ENCODE results near the gene CCDC148.
"Not testable (repeated sequence)": the region's sequence is repeated elsewhere in the genome, so short reads cannot be mapped to it uniquely, and the experiment has no call there.

CCDC148 gene

DNA sequence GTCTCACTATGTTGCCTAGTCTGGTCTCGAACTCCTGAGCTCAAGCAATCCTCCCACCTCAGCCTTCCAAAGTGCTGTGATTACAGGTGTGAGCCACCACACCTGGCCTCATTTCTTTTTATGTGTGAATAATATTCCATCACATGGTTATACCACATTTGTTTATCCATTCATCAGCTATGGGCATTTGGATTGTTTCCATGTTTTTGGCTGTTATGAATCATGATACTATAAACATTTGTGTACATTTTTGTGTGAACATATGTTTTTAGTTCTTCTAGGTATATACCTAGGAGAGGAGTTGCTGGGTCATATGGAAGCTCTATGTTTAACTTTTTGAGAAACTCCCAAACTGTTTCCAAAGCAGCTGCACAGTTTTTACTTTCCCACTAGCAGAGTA, 24.6 kb upstream of the CCDC148 start:
- DNase-seq (ENCODE audit: low read depth), result no peak

DNA sequence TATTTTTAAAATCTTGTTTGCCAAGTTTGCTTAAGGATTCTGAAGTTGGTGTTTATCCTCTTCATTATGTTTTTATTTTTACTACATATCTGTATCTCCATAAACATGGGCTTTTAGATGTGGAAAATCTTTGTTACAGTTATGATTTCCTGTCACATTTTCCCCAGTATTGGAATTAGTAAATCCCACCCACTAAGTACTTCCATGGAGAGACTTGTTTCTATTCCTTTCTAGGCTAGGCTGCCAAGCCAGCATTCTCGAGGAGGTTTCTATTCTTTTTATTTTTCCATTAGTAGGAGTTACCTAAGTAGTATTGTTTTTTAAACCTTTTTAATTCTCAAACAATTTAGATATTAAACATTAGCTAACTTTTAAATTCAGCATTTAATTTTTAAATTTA, 22.3 kb upstream of the CCDC148 start:
- DNase-seq (ENCODE audit: low read depth), result no peak

DNA sequence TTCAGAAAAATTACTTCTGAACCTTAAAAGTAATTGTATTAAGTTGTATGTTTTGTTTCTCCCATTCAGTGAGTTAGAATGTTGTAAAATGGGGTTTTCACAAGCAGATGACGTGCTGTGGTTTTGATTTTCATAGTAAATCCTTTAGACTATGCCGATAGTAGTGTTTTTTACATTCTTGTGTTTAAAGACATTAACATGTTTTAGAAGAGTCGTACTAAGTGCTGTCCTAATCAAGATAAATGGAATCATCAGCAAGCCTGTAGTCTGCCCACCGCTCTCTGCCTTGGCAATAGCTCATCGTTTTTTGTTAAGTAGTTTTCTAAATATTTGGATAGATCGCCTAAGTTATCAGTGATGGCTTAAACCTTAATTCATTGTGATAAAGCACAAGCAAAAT, 21.7 kb upstream of the CCDC148 start:
- no peak for DNase-seq (ENCODE audit: low read depth)

DNA sequence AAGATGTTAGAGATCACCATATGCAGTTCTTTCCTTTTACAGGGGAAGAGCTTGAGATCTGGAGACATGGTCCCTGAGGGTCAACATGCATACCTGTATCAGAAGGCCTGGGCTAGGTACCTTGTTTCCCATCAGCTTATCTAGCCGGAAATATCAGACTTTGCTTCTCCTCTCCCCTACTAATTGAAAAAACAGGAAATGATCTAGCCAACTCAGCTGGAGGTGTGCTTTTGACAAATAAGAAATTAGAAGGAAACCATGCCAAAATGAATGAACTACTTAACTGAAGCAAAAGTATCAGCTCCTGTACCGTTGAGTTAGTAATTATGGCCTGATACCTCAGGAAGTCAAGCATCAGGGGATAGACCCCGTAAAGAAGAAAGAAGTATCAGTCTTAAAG, 20.6 kb upstream of the CCDC148 start:
- DNase-seq (ENCODE audit: low read depth), result no peak

DNA sequence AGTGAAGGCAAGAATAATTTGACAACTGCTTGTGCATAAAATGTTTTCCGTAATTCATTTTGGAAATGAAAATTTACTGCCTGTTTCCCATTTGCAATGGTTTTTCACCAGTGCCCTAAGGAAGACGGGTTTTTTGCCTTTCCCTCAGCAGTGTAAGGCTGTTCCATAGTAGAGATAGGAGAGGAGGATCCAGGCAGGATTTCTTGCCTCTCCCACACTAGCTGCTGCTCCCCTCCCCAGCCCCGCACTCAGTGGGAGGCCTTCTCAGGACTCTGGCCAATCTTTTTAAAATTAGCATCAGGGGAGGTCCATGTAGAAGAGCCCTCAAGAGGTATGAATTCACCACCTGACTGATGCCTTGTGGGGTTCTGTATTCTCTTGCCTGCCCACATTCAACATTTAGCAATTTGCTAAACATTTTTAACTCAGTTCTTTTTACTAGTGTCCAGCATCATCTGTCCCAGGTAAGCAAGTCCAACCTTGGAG, 18.0 kb upstream of the CCDC148 start:
- not testable (repeated sequence) for DNase-seq (ENCODE audit: low read depth)

DNA sequence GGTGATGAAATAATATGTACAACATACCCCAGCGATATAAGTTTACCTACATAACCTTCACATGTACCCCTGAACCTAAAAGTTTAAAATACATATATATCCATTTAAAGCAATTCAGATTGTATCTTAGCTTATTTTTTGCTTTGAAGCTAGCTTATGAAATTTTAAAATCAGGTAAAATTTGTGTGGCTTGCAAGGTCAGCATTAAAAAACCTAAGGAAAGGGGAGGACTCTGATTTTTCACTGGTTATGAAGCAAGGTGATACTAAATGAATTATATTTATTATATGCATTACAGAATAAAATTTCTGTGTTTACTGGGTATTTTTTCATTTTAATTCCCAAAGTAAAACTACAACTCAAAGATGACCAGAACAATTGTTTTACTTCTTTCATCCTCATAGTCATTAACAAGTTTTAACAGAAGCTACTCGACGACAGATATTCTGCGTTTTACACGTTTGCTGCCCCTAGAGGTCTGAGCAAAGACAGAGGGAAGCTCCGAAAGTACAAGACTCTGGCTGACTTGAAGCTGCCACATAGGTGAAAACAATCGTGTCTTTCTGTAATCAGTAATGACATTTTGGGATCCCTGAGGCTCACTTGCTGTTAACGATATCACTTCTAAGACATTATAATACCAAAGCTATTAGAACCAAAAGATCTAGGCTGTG, 17.3 kb upstream of the CCDC148 start:
- no peak for DNase-seq (ENCODE audit: low read depth)

DNA sequence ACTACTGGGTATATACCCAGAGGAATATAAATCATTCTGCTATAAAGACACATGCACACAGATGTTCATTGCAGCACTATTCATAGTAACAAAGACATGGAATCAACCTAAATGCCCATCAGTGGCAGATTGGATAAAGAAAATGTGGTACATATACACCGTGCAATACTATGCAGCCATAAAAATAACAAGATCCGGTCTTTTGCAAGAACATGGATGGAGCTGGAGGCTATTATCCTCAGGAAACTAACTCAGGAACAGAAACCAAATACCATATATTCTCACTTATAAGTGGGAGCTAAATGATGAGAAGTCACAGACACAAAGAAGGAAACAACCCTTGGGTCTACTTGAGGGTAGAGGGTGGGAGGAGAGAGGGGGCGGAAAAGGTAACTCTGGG, 16.7 kb upstream of the CCDC148 start:
- not testable (repeated sequence) for DNase-seq (ENCODE audit: low read depth)

DNA sequence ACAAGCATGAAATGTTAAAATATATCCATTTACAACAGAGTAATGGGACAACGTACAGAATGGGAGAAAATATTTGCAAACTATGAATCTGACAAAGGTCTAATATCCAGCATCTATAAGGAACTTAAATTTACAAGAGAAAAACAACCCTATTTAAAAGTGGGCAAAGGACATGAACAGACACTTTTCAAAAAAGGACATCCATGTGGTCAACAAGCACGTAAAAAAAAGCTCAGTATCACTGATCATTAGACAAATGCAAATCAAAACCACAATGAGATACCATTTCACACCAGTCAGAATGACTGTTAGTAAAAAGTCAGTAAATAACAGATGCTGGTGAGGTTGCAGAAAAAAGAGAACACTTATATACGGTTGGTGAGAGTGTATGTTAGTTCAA, 16.3 kb upstream of the CCDC148 start:
- not testable (repeated sequence) for DNase-seq (ENCODE audit: low read depth)

DNA sequence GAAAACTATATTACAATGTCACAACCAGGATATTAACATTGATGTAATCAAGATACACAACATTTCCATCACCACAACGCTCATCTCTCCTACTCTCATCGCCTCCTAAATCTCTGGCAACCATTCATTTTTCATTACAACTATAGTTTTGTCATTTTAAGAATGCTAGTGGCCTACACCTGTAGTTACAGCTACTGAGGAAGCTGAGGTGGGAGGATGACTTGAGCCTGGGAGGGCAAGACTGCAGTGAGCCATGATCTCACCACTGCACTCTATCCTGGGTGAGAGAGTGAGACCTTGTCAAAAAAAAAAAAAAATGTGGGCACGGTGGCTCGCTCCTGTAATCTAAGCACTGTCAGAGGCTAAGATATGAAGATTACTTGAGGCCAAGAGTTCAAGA, 10.7 kb upstream of the CCDC148 start:
- no peak for DNase-seq (ENCODE audit: low read depth)

DNA sequence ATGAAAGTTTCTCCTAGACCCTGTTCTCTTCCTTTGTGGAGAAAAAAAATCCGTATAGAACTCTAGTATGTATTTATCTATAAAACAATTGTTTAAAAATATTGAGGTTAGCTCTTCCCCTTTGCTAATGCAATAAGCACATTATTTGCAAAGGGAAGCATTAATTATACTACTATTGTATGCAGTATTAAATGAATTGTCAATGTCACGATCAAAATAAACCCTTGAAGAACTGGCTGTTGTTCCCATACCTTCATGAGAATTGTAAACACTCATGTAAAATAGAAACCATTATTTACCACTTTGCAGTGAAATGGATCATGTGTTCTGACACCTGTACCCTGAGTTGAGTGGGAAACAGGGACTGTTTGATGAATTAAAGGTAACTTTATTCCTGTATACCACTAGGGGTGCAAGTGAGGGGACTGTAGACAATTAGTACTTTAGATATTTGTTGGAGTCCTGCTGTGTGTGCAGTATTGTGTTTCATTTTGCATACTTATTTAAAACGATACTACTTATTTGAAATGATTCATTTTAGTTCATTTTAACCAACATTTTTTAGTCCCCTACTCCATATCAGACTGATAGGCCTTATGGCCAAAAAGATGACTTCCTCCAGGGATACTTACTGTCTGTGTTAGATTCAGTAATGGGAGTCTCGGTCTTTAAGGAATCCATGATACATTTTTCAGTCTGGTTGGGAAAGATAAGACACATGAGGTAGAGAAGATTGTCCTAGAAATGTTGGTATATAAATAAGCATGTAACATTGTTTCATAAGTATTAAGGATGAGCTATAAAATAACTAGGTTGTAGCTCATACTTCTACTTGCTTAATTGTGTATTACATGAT, 8.1 kb upstream of the CCDC148 start:
- DNase-seq (ENCODE audit: low read depth), result no peak

DNA sequence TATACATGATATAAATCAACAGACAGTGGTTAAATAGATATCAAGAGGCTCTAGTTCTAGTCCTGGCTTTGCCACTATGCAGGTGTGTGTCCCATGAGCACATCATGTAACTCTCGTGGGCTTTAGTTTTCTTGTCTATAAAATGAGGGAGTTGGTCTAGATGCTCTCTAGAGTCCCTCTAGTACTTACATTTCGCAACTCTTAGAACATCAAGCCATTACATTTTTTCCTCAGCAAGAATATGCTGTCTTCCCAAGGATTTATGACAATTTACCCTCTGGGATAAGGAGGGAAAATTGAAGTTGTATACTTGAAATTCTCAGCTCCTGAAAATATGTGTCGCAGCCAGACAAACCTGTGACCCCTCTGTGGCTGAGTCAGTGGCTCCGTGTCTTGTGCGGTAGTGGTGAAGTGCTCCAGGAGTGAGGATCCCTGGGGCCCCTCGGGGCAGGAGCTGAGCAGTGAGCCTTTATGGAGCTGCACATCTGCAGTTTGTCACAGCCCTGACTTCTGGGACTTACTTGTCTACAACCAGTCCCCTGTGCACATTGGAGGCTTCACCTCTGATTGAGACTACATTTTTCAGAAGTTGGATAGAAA, 7.0 kb upstream of the CCDC148 start:
- no peak for DNase-seq (ENCODE audit: low read depth)

DNA sequence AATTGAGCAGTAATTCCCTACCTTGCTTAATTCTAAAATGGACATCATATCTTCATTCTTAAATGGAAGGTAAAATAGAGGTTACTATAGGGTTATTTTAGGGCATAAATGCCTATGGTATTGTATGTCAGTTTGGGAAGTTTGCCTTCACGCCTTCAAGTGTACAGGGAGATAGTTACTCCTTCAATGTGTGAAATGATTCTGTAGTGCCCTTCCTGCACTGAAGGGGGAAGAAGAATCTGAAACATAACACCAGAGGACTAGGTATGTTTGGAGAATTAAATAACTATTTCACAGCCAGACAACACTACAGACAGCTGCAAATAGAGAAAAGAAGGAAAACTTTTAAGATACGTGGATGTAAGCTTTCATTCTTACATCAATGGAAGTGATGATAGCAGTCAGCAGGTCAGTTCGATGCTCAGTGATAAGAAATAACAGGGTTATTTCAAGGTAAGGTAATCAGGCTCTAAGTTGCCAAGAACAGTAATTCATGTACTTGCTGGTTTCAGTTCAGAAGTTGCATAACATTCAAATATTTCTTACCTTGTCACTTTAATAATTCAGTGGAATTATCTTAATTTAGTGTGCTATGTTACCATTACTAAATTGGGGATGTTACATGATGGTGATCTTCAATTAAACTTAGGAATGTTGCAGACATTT, 4.2 kb upstream of the CCDC148 start:
- DNase-seq (ENCODE audit: low read depth), result no peak

DNA sequence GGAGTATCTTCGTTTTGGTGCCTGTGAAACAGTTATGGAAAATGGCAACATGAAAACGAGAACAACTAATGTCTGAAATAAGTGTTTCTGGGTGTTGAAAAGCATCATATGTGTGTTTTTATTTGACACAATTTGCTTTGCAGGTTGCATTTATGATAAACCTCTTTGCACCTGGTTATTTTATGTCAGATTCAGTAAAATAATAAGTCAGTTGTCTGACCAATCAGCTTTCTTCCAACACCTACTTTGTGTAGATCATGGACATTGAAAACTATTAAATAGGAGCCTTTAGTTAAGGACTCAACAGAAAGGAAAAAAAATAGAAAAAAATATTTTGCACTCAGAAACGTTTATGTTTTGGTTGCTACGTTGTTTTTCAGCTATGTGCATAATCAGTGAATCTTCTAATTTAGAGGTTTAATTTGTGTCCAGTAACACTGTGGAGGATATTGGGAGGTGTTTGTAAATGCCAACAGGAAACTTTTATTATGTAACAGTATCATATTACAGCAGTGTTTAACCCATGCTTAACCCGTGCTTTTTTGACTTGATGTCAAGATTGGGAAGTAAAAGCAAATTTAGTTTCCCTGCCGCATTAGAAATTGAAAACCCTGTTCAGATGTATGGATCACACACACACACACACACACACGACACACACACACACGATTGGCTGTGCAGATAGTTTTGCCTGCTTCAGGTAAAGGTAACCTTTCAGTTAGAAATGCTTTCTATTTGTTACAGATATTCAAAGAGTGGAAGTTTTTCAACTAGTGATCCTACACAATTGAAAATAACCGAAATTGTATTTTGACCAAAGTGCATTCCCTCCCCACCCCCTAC, 2.8 kb upstream of the CCDC148 start:
- DNase-seq (ENCODE audit: low read depth), result no peak

DNA sequence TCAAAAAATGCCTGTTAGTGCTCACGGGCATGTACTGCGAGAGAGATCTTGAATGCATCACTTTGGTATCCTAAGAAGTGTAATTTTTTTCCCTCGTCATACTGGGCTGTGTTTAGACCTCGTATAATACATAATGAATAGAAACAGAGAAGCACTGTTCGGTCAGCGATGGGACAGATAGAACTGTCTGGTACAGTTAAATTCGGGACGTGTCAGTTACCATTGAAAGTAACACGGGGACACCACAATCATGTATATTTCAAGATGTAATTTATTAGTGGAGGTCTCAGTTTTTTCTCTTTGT, 2.0 kb upstream of the CCDC148 start:
- no peak for DNase-seq (ENCODE audit: low read depth)

DNA sequence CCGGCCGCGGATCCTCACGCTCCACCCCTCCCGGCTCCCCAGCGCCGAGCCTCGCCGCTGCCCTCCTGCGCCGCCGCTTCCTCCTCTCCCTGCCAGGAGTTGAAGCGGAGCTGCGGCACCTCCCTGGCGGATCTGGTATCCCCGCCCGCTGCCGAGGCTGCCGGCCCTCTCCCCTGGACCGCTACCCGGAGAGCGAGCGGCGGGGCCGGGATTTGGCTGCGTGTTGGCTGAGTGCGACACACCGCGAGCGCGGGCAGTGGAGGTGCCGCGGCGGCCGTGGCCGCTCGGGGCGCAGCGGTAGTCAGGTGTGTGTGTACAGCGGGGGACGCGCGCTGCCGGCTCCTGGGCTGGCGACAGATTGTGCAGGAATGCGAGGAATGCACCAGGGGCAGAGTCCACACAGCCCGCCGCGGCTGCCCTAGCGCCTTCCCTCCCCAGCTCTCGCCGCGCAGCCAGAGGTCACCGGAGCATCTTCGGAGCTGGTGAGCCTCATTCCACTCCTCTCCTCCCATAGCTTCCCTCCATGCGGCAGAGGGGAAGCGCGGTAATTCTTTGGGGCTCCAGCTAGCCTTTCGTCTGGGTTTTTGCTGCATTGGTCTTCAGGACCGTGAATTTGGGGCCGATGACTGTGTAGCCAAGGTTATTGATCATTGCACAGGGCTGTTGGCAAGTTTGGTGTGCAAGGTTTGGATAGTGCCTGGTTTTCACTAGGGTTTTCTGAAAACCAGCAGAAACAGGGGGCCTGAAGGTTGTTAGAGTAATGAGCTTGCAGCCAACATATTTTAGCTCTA, 1.5 kb upstream of the CCDC148 start:
- peak; percentile 24 for DNase-seq (ENCODE audit: low read depth)

DNA sequence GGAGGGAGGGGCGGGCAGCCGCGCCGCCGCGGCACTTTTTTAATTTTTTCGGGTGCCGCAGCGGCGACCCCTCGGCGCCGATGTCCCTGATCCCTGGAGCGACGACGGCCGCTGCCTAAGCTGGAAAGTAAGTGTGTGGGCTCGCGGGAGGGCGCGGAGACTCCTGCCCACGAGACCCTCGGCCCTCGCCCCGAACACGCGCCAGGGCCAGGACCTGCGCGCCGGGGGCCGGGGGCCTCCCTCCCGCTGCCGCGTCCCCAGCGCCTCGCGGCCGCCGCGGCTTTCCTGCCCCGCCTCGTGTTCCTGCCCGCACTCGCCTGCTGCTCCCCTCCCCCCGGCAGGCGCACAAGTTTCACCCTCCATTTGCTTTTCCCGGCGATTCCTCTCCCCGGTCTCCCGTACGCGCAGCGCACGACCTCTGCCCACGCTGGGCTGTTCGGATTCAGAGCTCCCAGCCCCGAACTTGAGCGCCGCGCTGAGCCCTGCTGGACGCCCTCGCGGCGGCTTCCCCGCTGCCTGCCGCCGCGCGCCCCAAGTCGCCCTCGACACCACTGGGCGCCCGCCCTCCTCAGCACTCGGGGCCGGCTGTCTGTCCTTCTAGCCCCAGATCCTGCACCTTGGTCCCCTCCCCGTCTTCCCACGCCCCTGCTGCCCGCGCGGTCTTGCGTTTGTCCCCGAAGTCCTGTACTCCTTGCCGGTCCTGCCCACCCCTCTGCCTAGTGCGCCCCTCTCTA, 706 bp upstream of the CCDC148 start:
- peak; percentile 28 for DNase-seq (ENCODE audit: low read depth)

DNA sequence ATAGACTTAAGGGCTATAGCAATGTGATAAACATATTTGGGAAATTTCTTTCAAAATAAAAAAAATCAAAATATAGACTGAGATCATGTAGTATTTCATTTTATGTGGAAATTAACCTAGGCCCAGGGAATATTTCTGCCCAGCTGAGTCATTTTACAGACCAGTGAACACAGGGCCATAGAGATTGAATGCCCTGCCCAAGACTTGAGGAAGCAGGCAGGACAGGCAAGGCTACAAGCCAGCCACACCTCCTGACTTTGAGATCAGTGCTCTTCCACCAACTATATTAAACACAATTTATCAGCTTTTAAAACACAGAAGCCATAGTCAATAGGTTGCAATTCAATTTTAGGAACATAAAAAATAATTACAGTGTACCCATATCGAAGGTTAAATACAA, 12.9 kb downstream of the CCDC148 start:
- DNase-seq (ENCODE audit: low read depth), result no peak

DNA sequence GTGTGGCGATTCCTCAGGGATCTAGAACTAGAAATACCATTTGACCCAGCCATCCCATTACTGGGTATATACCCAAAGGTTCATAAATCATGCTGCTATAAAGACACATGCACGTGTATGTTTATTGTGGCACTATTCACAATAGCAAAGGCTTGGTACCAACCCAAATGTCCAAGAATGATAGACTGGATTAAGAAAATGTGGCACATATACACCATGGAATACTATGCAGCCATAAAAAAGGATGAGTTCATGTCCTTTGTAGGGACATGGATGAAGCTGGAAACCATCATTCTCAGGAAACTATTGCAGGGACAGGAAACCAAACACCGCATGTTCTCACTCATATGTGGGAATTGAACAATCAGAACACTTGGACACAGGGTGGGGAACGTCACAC, 17.5 kb downstream of the CCDC148 start:
- not testable (repeated sequence) for DNase-seq (ENCODE audit: low read depth)

DNA sequence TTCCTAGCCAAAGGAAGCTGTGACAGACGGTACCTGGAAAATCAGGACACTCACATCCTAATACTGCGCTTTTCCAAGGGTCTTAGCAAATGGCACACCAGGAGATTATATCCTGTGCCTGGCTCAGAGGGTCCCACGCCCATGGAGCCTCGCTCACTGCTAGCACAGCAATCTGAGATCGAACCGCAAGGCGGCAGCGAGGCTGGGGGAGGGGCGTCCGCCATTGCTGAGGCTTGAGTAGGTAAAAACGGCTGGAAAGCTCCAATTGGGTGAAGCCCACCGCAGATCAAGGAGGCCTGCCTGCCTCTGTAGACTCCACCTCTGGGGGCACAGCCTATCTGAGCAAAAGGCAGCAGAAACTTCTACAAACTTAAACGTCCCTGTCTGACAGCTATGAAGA, 22.8 kb downstream of the CCDC148 start:
- DNase-seq (ENCODE audit: low read depth), result not testable (repeated sequence)

DNA sequence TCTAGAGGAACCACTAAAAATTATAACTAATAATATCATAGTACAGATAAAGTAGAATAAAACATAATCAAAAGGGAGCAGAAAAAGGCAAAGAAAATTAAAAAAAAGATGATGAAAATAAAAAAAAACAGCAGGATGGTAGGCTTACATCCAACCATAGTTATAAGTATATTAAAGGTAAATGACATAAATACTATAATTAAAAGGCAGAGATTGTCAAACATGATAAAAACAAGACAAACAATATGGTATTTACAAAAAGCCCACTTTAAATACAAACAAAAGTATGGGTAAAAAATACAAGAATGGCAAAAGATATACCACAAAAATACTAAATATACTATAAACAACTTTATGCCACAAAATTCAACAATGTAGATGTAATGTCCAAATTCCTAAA, 24.4 kb downstream of the CCDC148 start:
- DNase-seq (ENCODE audit: low read depth), result no peak

All from GM04504 (cell line).